ENCODE results near the gene DRAXIN. TPM values are rescaled to one million over a fixed set of nuclear protein-coding genes. Genes with fewer than 3 reads are reported as not detected.

The DRAXIN gene
- total RNA-seq, 1 donor from 2014 or later, result 137 TPM

DNA sequence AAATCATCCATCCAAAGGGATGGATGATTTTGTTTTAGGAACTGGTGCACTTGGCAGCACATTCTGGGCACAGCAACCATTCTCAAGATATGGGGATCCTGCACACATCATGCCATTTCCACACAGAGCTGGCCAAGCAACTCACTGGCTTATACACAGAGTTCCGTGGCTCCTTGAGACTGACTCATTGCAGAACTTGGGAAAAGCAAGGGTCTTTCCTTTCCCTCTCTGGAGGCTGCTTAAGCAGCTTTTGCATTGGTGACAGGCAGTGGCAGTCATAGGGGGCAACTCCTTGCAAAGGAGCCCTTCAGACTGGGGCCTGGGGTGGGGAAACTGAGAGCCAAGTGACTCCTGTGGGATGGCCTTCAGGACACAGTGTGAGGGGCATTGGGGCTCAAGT lies 8.7 kb upstream of the DRAXIN start:
- DNase-seq (ENCODE audit: low spot score in 2 of 2), result no peak
- no peak for FAIRE-seq

DNA sequence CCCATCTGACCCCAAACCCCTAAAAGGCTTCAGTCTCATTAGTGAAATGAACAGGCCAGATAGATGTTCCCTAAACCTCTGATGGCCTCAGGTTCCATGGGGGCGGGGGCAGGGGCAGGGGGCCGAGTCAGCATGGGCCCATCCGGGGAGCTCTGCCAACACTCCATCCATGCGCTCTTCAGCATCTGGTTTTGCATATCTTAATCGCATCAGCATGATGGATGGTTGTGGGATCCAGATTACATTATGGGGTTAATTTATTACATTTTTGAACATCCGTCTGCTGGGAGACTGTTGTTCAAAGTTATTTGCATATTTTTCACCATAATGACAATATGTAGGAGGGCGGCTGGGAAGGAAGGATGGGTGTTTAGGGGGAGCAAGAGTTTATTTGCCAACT lies 7.4 kb upstream of the DRAXIN start:
- FAIRE-seq (no peak), DNase-seq (ENCODE audit: low spot score in 2 of 2) (no peak)

DNA sequence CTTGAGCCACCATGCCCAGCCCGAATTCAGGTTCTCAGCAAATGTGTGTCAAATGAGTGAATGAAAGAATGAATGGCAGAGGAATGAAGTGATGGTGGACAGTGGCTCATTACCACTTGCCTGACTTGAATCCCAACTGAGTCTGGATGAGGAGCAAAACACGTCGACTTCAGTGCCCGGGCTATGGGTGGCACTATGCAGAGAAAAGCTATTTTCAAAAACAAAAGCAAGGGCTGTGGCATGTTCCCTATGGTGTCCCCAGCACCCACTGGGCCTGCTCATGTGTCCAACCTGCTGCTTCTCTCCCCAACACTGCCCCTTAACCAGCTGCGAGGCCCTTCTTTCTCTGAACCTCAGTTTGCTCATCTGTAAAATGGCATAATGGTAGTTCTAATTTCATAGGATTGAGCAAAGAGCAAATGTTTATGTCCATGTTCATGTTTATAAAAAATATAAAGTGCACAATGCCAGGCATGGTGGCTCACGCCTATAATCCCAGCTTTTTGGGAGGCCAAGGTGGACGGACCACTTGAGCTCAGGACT lies 6.2 kb upstream of the DRAXIN start:
- FAIRE-seq (no peak), DNase-seq (ENCODE audit: low spot score in 2 of 2) (no peak)

DNA sequence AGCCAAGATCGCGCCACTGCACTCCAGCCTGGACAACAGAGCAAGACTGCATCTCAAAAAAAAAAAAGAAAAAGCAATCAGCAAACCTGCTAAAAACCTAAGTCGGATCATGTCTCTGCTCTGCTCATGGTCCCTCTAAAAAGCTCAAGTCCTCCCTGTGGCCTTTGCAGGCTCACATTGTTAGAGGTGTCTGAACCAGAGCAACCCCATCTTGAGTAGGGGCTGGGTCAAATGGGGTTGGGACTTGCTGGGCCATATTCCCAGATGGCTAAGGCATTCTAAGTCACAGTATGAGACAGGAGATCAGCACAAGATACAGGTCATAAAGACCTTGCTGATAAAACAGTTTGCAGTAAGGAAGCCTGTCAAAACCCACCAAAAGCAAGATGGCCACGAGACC lies 3.0 kb upstream of the DRAXIN start:
- DNase-seq (ENCODE audit: low spot score in 2 of 2), result no peak
- FAIRE-seq, result no peak

DNA sequence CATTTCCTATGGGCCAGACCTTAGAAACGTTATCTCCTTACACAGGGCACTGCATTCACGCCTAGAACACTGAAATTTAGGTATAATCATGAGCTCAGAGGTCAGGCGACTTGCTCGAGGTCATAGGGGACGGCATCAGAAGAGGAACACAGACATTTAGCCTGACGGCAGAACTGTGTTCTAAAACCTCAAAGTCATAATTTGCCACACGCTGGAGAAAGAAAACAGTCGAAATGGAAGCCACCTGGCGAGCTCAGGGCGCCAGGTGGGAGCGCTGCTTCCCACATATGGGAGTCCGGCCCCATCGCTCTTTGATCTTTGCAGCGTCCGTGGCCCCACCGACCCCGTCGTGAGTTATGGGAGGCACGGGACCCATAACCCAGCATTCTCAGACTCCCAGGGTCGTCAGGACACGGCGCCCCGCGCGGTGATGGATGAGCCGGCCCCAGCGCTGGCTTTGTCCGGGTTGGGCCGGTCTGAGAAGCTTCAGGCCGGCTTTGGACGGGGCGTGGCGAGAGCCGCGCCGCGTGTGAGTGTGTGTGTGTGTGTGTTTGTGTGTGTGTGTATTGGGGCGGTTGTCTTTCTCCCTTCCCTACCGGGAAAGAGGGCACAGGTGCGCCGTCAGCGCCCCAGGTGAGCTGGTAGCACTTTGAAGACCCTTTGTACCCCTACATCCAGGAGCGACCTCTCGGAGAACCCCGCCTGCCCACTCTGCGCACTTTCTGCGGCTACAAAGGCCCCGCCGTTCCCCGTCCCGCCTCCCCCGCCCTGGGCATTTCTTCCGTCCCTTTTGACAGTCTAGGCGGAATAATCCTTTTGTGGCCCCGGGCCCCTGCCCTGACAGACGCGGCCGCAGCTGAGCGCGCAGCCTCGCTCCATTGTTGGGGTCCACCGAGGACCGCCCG lies 861 bp upstream of the DRAXIN start:
- no peak for FAIRE-seq
- DNase-seq (ENCODE audit: low spot score in 2 of 2), result no peak

DNA sequence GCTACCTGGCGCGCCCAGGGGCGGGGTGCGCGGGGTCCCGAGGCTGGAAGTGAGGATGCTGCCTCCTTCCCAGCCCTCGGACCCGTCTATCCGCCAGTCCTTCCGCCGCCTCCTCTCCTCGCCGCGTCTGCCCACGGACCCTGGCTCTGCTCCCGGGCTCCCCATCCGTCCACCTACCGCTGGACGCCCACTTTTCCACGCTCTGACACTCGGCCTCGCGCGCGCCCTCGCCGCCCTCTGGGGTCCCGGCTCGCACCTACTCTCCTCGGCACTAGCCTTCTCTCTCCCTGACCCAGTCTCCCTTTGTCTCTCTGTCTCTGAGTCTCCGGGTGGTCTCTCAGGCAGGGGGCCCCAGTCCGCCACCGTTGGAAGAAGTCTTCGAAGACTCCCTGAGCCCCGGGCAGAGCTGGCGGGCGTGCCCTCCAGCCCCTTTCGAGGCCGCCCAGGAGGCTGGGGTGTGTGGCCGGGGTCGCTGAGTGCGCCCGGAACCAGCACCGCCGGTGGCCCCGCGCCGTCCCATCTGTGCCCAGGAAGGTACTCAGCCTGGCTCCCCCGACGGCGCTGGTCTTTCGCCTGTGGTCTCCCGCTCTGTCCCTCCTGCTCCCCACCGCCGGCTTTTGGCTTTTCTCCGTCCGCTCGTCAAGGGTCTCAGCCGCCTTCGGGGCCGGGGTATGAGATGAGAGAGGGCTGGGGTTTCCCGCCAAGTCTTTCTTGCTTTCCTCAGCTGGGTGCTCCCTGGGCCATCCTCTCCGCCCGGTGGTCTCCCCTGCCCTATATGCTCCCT lies 610 bp downstream of the DRAXIN start:
- FAIRE-seq (no peak), DNase-seq (ENCODE audit: low spot score in 2 of 2) (no peak)

DNA sequence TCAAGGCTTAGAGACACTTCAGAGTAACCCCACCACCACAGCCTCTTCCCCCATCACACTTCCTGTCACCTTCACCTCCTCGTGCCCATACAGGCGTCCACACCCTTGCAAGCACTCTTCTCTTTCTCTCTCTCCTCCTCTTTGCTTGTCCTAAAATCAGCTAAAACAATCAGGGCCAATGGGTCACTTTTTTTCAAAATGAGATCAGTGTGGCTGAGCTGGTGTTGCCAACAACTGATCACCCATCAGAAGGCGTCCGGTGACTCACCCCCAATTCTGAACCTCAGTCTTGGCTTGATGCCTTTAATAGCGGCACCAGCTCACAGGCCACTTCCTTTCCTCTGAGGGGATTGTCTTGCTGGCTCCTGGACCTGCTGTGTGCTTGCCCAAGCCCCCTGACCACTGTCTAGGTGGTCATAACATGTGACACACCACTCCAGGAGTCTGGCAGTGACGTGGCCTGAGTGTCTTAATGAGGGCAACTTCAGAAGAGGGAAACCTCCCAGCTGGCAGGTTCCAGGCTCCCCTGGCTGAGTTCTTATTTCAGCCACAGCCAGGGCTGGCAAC lies 1.6 kb downstream of the DRAXIN start:
- DNase-seq (ENCODE audit: low spot score in 2 of 2), result peak in 1 of 2 donors; percentile 68
- FAIRE-seq, result no peak

DNA sequence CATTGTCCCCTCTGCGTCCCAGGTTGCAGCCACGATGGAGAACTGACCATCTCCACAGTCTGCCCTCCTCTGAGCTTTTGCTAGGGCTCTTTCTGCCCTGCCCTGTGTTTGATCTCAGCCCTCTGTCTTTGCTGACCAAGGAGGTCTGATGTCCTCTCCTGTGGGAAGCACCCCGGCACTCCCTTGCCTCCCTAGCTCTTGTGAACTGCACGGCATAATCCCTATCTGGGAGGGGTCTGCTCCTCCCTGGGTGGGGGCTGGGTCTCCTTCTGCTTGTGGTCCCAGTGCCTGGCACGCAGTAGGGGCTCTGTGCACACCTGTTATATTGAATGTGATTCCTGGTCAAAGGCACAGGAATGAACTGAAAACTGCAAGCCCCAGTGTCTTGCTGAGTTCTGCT lies 2.4 kb downstream of the DRAXIN start:
- DNase-seq (ENCODE audit: low spot score in 2 of 2) (no peak), FAIRE-seq (no peak)

DNA sequence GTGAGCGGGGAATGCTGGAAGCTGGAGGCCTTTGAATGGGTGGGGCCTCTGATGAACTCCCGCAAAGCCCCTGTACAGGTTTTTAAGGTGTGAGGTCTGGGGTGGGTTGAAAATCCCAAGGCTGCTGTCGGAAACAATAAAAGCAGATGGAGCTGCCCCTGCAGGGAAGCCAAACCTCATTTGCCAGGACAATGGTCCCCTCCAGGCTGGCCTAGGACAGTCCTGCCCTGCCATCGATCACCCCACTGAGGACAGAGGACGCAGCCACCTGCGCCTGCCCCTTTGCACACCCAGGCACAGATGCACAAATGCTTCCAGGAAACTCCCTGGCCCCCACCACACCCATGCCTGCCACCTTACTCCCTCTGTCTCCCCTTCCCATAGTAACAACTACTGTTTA lies 4.4 kb downstream of the DRAXIN start:
- FAIRE-seq, result no peak
- DNase-seq (ENCODE audit: low spot score in 2 of 2), result no peak

DNA sequence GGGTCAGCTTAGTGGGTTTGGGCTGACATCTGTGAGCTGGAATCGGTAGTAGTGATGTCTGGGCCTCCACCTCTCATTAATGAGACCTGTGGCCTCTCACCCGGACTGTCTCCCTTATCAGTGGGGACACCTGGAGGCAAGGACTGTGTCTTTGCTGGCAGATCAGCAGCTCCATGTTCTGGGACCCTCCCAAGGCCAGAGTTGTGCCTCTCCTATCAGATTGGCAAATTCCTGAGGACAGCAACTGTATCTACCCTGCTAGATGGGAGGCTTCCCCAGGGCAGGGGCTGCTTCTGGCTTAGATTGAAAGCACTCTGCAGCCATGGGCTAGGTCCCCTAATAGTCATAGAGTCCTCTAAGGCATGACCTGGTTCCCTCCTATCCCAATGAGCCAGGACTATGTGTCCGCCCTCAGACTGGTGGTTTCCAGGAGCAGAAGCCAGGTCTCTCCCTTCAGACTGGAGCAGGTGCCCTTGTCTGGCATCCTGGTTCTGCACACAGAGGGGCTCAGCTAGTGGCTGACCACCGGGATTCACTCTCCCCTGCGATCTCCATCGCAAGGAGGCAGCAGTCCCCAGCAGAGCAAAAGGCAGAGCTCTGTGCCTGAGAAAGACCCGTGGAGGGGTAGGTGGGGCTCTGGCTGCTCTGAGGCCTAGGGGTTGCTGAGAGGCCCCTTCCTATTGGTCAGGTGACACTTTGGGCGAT lies 5.8 kb downstream of the DRAXIN start:
- FAIRE-seq, result no peak
- DNase-seq (ENCODE audit: low spot score in 2 of 2), result no peak

DNA sequence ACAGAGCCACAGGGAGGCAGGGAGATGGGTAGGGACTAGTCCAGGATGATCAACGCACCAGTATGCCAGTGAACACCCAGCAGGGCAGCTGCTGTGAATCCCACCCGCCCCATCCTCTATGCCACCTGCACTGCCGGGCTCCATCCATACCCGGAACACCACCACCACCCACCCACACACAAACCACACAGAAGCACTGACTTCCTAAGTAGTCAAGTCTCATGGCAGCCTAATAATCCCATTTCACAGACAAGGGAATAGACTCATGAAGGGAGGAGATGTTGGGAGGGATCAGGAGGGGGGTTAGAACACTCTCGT lies 6.3 kb downstream of the DRAXIN start:
- FAIRE-seq, result no peak

DNA sequence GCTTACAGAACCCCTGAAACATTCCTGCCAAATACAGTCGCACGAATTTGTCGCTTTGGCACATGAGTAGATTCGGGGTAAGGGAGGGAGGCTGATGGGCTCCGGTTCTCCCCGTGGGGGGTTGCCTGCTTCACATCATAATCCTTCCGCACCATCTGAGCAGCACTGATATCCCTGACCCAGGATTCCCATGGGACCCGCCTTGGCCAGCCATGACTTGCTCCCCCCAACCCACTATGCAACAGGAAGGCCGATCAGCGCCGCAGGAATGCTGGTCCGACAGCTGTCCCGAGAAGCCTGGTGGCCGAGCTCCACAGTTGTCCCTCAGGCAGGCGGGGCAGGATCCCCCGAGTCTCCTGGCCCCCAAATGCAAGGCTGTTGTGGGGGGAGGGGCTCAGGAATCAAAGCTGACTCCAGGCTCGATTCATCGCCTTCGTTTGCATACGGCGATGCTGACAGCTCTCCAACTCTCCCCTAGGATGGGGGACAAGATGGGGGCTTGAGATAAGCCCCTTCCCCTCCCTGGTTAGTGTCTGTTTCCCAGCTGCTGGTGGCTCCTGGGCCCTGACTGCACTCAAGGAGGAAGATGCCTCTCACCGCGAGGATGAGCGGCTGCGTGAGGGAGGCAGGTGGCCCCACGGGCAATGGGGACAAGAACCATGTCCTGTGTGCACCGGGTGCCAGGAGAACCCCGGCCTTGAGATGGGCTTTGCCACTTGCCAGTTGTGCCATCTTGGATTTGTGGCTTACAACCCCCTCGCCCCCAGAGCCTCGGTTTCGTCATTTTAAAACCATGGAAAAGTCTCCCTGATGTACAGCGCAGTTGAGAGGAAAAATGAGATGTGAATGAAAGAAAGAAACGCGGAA lies 9.3 kb downstream of the DRAXIN start:
- no peak for DNase-seq (ENCODE audit: low spot score in 2 of 2)
- FAIRE-seq, result no peak

More for the DNA sequence above, 6.3 kb downstream of the DRAXIN start:
- no peak for DNase-seq (ENCODE audit: low spot score in 2 of 2)

DNA sequence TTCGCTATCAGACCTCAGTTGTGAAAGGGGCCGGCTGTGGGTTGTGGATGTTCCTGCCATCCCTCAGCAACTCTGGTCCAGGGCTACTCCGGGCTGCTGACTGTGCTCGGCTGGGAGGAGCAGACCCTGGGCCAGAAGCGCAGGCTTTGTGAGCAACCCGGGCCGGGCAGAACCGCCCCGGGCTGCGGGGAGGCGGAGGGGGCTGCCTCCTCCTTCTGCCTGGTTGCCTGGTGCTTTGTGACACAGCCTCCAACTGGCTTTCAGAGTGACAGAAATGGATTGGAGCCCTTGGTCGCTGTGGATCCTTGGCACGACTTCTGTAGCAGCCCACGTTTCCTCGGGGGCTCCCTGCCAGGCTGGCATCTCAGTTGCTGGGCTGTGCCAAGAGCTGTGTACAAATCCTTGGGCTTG lies 10.0 kb downstream of the DRAXIN start:
- FAIRE-seq, result no peak
- peak; percentile 68 to 82 for DNase-seq (ENCODE audit: low spot score in 2 of 2)

DNA sequence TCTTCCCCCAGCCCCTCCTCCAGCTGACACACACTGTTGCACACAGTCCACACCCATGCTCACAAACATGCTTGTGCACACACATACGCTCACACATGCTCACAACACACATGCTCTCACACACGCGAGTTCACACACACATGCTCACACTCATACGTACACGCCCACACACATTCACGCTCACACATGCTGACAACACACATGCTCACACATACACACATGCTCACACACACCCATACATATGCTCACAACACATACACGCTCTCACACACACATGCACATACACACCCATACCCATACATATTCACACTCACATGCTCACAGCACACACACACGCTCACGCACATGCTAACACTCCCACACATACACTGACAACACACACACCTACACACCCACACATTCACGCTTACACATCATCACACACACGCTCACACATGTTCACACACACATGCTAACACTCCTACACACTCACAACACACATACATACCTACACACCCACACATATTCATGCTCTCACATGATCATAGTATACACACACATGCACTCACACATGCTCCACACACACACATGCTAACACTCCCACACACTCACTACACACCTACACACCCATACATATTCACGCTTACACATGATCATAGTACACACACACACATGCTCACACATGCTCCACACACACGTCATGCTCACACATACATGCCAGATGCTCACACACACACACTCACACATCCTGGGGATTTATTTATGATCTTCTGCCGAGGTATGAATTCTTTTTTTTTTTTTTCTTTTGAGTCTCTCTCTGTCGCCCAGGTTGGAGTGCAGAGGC lies 10.7 kb downstream of the DRAXIN start:
- no peak for FAIRE-seq
- no peak for DNase-seq (ENCODE audit: low spot score in 2 of 2)

DNA sequence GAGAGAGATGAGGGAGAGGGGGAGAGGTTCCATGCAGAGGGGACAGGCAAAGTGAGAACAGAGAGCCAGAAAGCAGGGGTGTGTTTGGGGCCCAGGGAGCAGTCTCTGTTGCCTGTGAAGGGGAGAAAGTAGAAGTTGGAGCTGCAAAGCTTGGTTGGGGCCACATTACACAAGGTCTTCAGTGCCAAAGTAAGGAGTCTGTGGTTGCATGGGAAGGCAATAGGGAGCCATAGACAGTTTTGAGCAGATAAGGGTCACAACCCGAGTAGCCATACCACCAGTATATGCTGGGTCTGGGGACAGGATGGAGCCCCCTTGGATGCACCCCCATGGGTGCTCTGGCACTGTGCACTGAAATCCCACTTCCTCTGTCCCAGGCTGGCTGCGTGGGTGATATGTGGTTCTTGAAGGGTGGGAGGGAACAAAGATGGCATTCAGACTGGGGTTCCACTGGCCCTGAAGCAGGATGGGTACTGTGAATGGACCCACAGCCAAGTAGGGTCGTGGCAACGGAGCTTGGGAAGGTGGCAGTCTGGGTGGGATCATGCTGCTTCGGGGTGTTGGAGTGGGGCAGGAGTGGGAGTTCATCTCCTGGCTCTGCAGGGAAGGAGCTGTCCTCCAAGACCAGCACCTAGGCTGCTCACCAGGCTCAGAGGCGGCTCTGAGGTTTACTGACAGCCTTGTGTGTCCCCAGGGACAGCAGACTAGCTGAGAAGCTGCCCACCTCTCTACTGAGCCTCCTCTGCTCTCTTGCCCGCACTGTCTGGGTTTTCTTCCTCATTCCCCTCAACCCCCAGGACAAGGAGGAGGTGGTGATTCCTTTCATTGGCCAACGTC lies 12.1 kb downstream of the DRAXIN start:
- DNase-seq (ENCODE audit: low spot score in 2 of 2) (no peak), FAIRE-seq (no peak)

DNA sequence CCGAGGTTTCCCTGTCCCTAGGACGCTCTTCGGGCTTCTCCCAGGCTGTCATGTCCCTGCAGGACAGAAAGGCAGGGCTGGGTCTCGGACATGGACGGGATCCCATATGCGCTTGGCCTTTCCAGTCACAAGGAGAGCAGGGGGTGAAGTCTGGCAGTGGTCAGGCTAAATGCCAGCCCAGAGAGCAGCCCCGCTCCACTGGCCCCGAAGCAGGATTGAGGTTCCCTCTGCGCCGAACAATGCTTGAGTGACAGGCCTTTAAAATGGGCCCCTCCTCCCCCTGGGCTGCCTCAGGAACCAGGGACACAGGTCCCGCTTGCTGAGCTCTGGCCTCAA lies 12.7 kb downstream of the DRAXIN start:
- no peak for DNase-seq (ENCODE audit: low spot score in 2 of 2)
- no peak for FAIRE-seq

DNA sequence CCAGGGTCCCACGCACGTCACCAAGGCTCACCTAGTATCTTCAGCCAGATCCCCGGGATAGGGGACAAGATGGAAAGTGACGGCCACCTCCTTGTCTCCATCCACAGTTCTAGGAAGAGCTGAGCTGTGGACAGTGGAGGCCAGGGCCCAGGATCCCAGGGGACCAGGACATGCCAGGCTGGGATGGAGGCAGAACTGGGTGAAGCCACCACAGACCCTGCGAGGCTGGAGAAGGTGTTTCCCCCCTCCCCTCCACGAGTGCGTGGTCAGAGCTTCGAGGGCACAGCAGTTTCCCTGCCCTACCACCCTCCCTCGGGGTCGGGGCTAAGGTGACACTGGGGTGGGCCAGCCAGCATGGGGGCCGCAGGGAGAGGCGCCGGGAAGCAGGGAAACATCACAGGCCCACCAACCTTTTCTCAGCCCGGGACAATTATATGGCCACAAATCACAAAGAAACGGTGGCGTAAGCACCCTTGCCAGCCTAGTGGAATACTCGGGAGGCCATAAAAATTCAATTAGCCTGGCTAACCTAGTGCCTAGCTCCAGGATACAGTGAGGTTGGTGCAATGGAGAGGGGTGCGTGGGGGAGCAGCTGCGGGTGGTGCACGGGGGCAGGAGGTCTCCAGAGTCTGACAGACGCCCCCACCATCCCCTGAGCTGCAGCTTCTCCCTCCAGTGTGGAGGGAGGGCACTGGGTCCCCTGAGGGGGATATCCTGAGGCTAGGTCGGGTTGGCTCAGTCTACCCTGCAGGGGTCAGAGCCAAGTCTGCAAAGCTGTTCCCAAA lies 13.4 kb downstream of the DRAXIN start:
- FAIRE-seq (no peak), DNase-seq (ENCODE audit: low spot score in 2 of 2) (no peak)
